HL-60 (cell line): ENCODE results near the gene FGF18.

Experiments used
- DNase-seq, 2 experiments: peaks; one replicate each; pipeline ENCODE4 v3.0.0-alpha.2; 2010 to 2020; ENCODE audit warnings: low read depth in 1 of 2, low spot score in 1 of 2
- H3K27ac ChIP-seq: fragments of 250-450 bp; sonication (Bioruptor Pico); replicated peaks from 2 replicates; pipeline ENCODE4 v1.5.1; 2020; ENCODE audit warnings: mild to moderate bottlenecking, moderate library complexity
- H3K27me3 ChIP-seq: fragments of 250-450 bp; sonication (Bioruptor Pico); 2 replicates; pipeline ENCODE4 v1.5.1; 2021; ENCODE audit warnings: mild to moderate bottlenecking, moderate library complexity; ENCODE audit not compliant: insufficient read depth, poor library complexity, severe bottlenecking
- H3K4me3 ChIP-seq: replicated peaks from 2 replicates; pipeline ENCODE4 v1.5.1; 2011; ENCODE audit warnings: mild to moderate bottlenecking, control low read depth, low read length; ENCODE audit not compliant: insufficient read depth
- GABPA ChIP-seq: IDR thresholded peaks from 2 replicates; pipeline ENCODE4 v1.6.1; 2012; ENCODE audit warnings: low read depth
- POLR2AphosphoS5 ChIP-seq: IDR thresholded peaks from 2 replicates; pipeline ENCODE4 v1.6.1; 2012; ENCODE audit warnings: low read depth
- SPI1 ChIP-seq: IDR thresholded peaks from 2 replicates; pipeline ENCODE4 v1.6.1; 2012; ENCODE audit warnings: low read depth, mild to moderate bottlenecking, borderline replicate concordance
- TF ChIP-seq, protein P1 (sequence below): IDR thresholded peaks from 2 replicates; pipeline ENCODE4 v1.6.1; 2012; ENCODE audit warnings: low read depth; ENCODE audit not compliant: insufficient replicate concordance
- TF ChIP-seq, protein P2 (sequence below): IDR thresholded peaks from one replicate; pipeline ENCODE4 v1.5.1; 2011; ENCODE audit warnings: low read length, control low read depth, inconsistent platforms; ENCODE audit not compliant: insufficient read depth

FGF18 gene

DNA sequence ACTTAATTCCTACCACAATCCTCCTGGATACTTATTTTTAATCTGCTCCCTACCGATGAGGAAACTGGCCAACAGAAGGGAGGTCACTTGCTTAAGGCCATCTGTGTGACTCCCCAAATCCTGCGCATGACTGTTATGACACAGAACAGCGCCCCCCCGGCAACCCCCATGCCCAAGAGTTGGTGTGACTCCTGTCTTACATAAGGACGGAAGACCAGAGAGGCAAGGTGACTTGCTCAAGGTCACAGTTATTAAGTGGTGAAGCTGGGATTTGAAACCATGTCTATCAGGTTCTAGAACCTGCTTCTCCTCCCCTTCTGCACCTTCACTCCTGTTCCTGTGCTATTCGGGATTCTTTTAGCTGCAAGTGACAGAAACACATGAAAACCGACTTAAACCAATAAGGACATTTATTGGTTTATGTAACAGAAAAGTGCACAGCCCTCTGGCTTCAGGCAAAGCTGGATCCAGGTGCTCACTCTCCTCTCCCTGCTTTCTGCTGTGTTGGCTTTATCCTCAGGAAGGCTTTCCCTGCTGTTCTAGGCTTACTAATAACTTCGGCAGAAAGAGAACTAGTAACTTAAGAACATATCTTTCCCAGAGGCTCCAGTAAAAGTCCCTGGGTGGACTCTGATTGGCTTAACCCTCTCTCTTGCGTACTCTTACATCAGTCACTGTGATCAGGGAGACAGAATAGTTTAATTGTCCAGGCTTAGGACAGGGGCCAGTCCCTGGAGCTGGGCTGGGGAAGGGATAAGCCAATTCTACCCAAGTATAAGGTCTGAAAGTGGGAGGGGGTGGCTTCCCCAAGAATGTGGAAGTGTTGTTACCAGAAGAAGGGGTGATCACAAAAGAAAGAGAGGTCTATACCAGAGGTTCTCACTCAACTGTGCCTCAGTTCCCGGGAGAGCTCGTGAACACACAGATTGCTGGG lies 43.7 kb downstream of the FGF18 start:
- TF ChIP-seq, protein P1, sequence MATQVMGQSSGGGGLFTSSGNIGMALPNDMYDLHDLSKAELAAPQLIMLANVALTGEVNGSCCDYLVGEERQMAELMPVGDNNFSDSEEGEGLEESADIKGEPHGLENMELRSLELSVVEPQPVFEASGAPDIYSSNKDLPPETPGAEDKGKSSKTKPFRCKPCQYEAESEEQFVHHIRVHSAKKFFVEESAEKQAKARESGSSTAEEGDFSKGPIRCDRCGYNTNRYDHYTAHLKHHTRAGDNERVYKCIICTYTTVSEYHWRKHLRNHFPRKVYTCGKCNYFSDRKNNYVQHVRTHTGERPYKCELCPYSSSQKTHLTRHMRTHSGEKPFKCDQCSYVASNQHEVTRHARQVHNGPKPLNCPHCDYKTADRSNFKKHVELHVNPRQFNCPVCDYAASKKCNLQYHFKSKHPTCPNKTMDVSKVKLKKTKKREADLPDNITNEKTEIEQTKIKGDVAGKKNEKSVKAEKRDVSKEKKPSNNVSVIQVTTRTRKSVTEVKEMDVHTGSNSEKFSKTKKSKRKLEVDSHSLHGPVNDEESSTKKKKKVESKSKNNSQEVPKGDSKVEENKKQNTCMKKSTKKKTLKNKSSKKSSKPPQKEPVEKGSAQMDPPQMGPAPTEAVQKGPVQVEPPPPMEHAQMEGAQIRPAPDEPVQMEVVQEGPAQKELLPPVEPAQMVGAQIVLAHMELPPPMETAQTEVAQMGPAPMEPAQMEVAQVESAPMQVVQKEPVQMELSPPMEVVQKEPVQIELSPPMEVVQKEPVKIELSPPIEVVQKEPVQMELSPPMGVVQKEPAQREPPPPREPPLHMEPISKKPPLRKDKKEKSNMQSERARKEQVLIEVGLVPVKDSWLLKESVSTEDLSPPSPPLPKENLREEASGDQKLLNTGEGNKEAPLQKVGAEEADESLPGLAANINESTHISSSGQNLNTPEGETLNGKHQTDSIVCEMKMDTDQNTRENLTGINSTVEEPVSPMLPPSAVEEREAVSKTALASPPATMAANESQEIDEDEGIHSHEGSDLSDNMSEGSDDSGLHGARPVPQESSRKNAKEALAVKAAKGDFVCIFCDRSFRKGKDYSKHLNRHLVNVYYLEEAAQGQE = no peak
- TF ChIP-seq, protein P2, sequence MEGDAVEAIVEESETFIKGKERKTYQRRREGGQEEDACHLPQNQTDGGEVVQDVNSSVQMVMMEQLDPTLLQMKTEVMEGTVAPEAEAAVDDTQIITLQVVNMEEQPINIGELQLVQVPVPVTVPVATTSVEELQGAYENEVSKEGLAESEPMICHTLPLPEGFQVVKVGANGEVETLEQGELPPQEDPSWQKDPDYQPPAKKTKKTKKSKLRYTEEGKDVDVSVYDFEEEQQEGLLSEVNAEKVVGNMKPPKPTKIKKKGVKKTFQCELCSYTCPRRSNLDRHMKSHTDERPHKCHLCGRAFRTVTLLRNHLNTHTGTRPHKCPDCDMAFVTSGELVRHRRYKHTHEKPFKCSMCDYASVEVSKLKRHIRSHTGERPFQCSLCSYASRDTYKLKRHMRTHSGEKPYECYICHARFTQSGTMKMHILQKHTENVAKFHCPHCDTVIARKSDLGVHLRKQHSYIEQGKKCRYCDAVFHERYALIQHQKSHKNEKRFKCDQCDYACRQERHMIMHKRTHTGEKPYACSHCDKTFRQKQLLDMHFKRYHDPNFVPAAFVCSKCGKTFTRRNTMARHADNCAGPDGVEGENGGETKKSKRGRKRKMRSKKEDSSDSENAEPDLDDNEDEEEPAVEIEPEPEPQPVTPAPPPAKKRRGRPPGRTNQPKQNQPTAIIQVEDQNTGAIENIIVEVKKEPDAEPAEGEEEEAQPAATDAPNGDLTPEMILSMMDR = no peak
- TF ChIP-seq SPI1 = no peak
- no peak for TF ChIP-seq GABPA
- no peak for TF ChIP-seq POLR2AphosphoS5

DNA sequence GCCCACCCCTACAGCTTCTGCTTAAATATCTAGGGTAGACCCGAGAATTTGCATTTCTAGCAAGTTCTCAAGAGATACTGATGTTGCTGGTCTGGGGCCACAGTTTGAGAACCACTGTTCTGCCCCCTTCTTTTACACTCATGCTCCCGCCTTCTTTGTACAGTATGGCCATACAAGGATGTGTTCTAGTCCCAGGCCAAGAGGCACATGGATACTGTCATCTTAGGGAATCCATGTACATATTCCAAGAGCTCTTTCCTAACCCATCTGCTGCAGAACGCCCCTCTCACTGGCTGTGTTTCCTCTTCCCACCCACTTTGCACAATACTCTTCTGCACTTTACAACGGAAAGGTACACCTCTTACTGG lies 44.4 kb downstream of the FGF18 start:
- DNase-seq = no peak
- Histone ChIP-seq H3K4me3 (no peak overlapping the region), H3K27ac (no peak overlapping the region), H3K27me3 (peaks cover 2% of the 10 kb centered on the region)
- TF ChIP-seq POLR2AphosphoS5 (no peak), GABPA (no peak), SPI1 (no peak)
- TF ChIP-seq, protein P2 = no peak
- TF ChIP-seq, protein P1 = no peak

More for the DNA sequence above, 43.7 kb downstream of the FGF18 start:
- no peak for DNase-seq
- no peak overlapping the region for H3K4me3 ChIP-seq
- H3K27me3 ChIP-seq = peaks cover 2% of the 10 kb centered on the region
- H3K27ac ChIP-seq = no peak overlapping the region

DNA sequence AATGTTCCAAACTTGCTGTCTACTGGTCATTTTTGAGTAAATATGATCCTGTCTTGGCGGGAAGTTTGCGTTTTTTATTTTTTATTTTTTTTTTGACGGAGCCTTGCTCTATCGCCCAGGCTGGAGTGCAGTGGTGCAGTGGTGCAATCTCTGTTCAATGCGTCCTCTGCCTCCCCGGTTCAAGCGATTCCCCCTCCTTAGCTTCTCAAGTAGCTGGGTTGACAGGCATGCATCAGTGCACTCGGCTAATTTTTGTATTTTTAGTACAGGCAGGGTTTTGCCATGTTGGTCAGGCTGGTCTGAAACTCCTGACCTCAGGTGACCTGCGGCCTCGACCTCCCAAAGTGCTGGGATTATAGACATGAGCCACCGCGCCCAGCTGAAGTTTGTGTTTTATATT lies 45.4 kb downstream of the FGF18 start:
- no peak overlapping the region for H3K27ac ChIP-seq
- TF ChIP-seq POLR2AphosphoS5 (no peak), SPI1 (no peak), GABPA (no peak)
- TF ChIP-seq, protein P1 = no peak
- TF ChIP-seq, protein P2 = no peak
- no peak overlapping the region for H3K4me3 ChIP-seq
- DNase-seq = no peak
- peaks cover 2% of the 10 kb centered on the region for H3K27me3 ChIP-seq
